ENCODE results near the gene DCBLD1. TPM values are rescaled to one million over a fixed set of nuclear protein-coding genes. Genes with fewer than 3 reads are reported as not detected.
A peak's percentile ranks its signal among the peaks of the same experiment; 100 is the strongest.
"Not testable (repeated sequence)": the region's sequence is repeated elsewhere in the genome, so short reads cannot be mapped to it uniquely, and the experiment has no call there.

DCBLD1 gene
- total RNA-seq, 2 experiments from 2014 or later: 1.3 to 1.4 TPM

GRCh38 chr6:117467876-117468275, 14.6 kb upstream of the DCBLD1 start:
- Mint-ChIP-seq H3K9me3 (no peaks in the 10 kb centered on the region), H3K27me3 (peaks cover 37% of the 10 kb centered on the region), H3K4me3 (no peak overlapping the region), H3K27ac (no peak overlapping the region), H3K36me3 (ENCODE audit: low read depth) (no peaks in the 10 kb centered on the region), H3K4me1 (ENCODE audit: low read depth) (no peaks in the 10 kb centered on the region)
- CTCF ChIA-PET: no interaction called here
- no peak overlapping the region for H3K27ac ChIP-seq (ENCODE audit: low read depth in 1 of 2, low read length in 2 of 2)
- no peak overlapping the region for H3K4me3 ChIP-seq (ENCODE audit: low read length)
- no peak for TF ChIP-seq CTCF (IDR thresholded peaks at IDR 0.05)
- DNase-seq (no peak), ATAC-seq (ENCODE audit: poor library complexity) (no peak)
- H3K27me3 ChIP-seq (ENCODE audit: control insufficient read depth in 1 of 2, insufficient read depth in 2 of 2, low read length in 2 of 2): peaks cover 5 to 13% of the 10 kb centered on the region in 2 experiments
- peaks cover 2% of the 10 kb centered on the region for H3K4me1 ChIP-seq (ENCODE audit: insufficient read depth, low read length)
- H3K36me3 ChIP-seq (ENCODE audit: insufficient read depth, low read length): no peaks in the 10 kb centered on the region
- POLR2A ChIA-PET: no interaction called here
- intact Hi-C loops (cut with DNase I, micrococcal nuclease): no loop called here
- H3K9me3 ChIP-seq (ENCODE audit: control insufficient read depth in 1 of 2, insufficient read depth in 1 of 2, low read length in 2 of 2): no peaks in the 10 kb centered on the region

DNA sequence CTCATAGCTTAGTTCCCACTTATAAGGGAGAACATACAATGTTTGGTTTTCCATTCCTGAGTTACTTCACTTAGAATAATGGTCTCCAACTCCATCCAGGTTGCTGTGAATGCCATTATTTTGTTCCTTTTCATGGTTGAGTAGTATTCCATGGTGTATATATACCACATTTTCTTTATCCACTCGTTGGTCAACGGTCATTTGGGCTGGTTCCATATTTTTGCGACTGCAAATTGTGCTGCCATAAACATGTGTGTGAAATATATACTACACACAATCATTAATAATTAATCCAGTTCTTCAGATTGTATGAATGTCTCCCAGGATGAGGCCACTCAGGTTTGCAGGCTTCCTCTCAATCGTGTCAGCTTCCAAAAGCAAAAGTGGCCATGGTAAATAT, 13.9 kb upstream of the DCBLD1 start:
- H3K27ac ChIP-seq (ENCODE audit: low read depth in 1 of 2, low read length in 2 of 2); DNase-seq; H3K36me3 ChIP-seq (ENCODE audit: insufficient read depth, low read length); ATAC-seq (ENCODE audit: poor library complexity); intact Hi-C loops (cut with DNase I, micrococcal nuclease); H3K4me1 Mint-ChIP-seq (ENCODE audit: low read depth); H3K36me3 Mint-ChIP-seq (ENCODE audit: low read depth); H3K9me3 ChIP-seq (ENCODE audit: control insufficient read depth in 1 of 2, insufficient read depth in 1 of 2, low read length in 2 of 2); H3K9me3 Mint-ChIP-seq; H3K4me3 Mint-ChIP-seq; H3K27ac Mint-ChIP-seq; POLR2A ChIA-PET; H3K4me1 ChIP-seq (ENCODE audit: insufficient read depth, low read length); H3K4me3 ChIP-seq (ENCODE audit: low read length): not testable (repeated sequence)
- H3K27me3 Mint-ChIP-seq: peaks cover 44% of the 10 kb centered on the region
- H3K27me3 ChIP-seq (ENCODE audit: control insufficient read depth in 1 of 2, insufficient read depth in 2 of 2, low read length in 2 of 2): peaks cover 5 to 19% of the 10 kb centered on the region in 2 experiments
- CTCF ChIA-PET: interaction anchor here (0.9 kb wide), 1 partner anchor 23 kb away, joined by 3 read pairs; no protein-coding TSS in a partner anchor

GRCh38 chr6:117469356-117469755, 13.1 kb upstream of the DCBLD1 start:
- Mint-ChIP-seq H3K27me3 (peaks cover 52% of the 10 kb centered on the region), H3K36me3 (ENCODE audit: low read depth) (no peaks in the 10 kb centered on the region), H3K4me1 (ENCODE audit: low read depth) (no peaks in the 10 kb centered on the region), H3K27ac (no peak overlapping the region), H3K9me3 (no peaks in the 10 kb centered on the region), H3K4me3 (no peak overlapping the region)
- intact Hi-C loops (cut with DNase I, micrococcal nuclease): no loop called here
- no peaks in the 10 kb centered on the region for H3K4me1 ChIP-seq (ENCODE audit: insufficient read depth, low read length)
- ATAC-seq (ENCODE audit: poor library complexity) (no peak), DNase-seq (peak in 1 of 14 experiments; percentile 30)
- no peaks in the 10 kb centered on the region for H3K36me3 ChIP-seq (ENCODE audit: insufficient read depth, low read length)
- no peaks in the 10 kb centered on the region for H3K9me3 ChIP-seq (ENCODE audit: control insufficient read depth in 1 of 2, insufficient read depth in 1 of 2, low read length in 2 of 2)
- no peak overlapping the region for H3K4me3 ChIP-seq (ENCODE audit: low read length)
- TF ChIP-seq CTCF (IDR thresholded peaks at IDR 0.05): no peak
- ChIA-PET CTCF (interaction anchor here (0.9 kb wide), 1 partner anchor 22 kb away, joined by 3 read pairs; no protein-coding TSS in a partner anchor), POLR2A (no interaction called here)
- no peak overlapping the region for H3K27ac ChIP-seq (ENCODE audit: low read depth in 1 of 2, low read length in 2 of 2)
- peaks cover 5 to 21% of the 10 kb centered on the region in 2 experiments for H3K27me3 ChIP-seq (ENCODE audit: control insufficient read depth in 1 of 2, insufficient read depth in 2 of 2, low read length in 2 of 2)

GRCh38 chr6:117469791-117470190, 12.7 kb upstream of the DCBLD1 start:
- H3K4me1 ChIP-seq (ENCODE audit: insufficient read depth, low read length): no peaks in the 10 kb centered on the region
- intact Hi-C loops (cut with DNase I, micrococcal nuclease): no loop called here
- no peaks in the 10 kb centered on the region for H3K36me3 Mint-ChIP-seq (ENCODE audit: low read depth)
- H3K4me3 Mint-ChIP-seq: no peak overlapping the region
- CTCF ChIA-PET: no interaction called here
- no peaks in the 10 kb centered on the region for H3K36me3 ChIP-seq (ENCODE audit: insufficient read depth, low read length)
- DNase-seq: no peak
- H3K27me3 ChIP-seq (ENCODE audit: control insufficient read depth in 1 of 2, insufficient read depth in 2 of 2, low read length in 2 of 2): peaks cover 5 to 21% of the 10 kb centered on the region in 2 experiments
- no peak for TF ChIP-seq CTCF (IDR thresholded peaks at IDR 0.05)
- POLR2A ChIA-PET: no interaction called here
- H3K27ac ChIP-seq (ENCODE audit: low read depth in 1 of 2, low read length in 2 of 2): no peak overlapping the region
- H3K4me3 ChIP-seq (ENCODE audit: low read length): no peak overlapping the region
- no peak overlapping the region for H3K27ac Mint-ChIP-seq
- no peaks in the 10 kb centered on the region for H3K9me3 ChIP-seq (ENCODE audit: control insufficient read depth in 1 of 2, insufficient read depth in 1 of 2, low read length in 2 of 2)
- no peaks in the 10 kb centered on the region for H3K4me1 Mint-ChIP-seq (ENCODE audit: low read depth)
- H3K9me3 Mint-ChIP-seq: no peaks in the 10 kb centered on the region
- H3K27me3 Mint-ChIP-seq: peaks cover 52% of the 10 kb centered on the region
- no peak for ATAC-seq (ENCODE audit: poor library complexity)
